ENCODE data around the gene FRMPD1. TPM values are rescaled to one million over a fixed set of nuclear protein-coding genes. Genes with fewer than 3 reads are reported as not detected.

The FRMPD1 gene
- total RNA-seq, 1 donor from 2014 or later = not detected

- intact Hi-C loops (cut with DNase I) = no loop called here
- ATAC-seq (no peak), DNase-seq (no peak)
- no peak for TF ChIP-seq CTCF (IDR thresholded peaks at IDR 0.05)
- no peaks in the 10 kb centered on the region for H3K4me1 ChIP-seq
- H3K27ac ChIP-seq = no peak overlapping the region
- H3K9me3 ChIP-seq = no peaks in the 10 kb centered on the region
- H3K27me3 ChIP-seq = no peaks in the 10 kb centered on the region
- no peak overlapping the region for H3K4me3 ChIP-seq
- H3K36me3 ChIP-seq = peaks cover 91% of the 10 kb centered on the region
Observed at GRCh38 chr9:37775216-37775919, 124.6 kb downstream of the FRMPD1 start.

GRCh38 chr9:37776328-37776727 is 125.6 kb downstream of the FRMPD1 start:
- TF ChIP-seq CTCF (IDR thresholded peaks at IDR 0.05) = no peak
- intact Hi-C loops (cut with DNase I) = no loop called here
- ATAC-seq = no peak

GRCh38 chr9:37778534-37778933 is 127.8 kb downstream of the FRMPD1 start:
- Histone ChIP-seq H3K4me3 (no peak overlapping the region), H3K27ac (no peak overlapping the region), H3K9me3 (no peaks in the 10 kb centered on the region), H3K4me1 (peaks cover 4% of the 10 kb centered on the region), H3K27me3 (no peaks in the 10 kb centered on the region), H3K36me3 (peaks cover 92% of the 10 kb centered on the region)
- DNase-seq (no peak), ATAC-seq (no peak)
- TF ChIP-seq CTCF (IDR thresholded peaks at IDR 0.05) = no peak
- intact Hi-C loops (cut with DNase I) = no loop called here

More at GRCh38 chr9:37776328-37776727, 125.6 kb downstream of the FRMPD1 start:
- Histone ChIP-seq H3K27me3 (no peaks in the 10 kb centered on the region), H3K4me1 (no peaks in the 10 kb centered on the region), H3K9me3 (no peaks in the 10 kb centered on the region), H3K4me3 (no peak overlapping the region), H3K36me3 (peaks cover 91% of the 10 kb centered on the region), H3K27ac (no peak overlapping the region)
- DNase-seq = no peak

- Histone ChIP-seq H3K36me3 (peaks cover 46% of the 10 kb centered on the region), H3K27ac (peak overlapping the region; percentile 88), H3K4me1 (peaks cover 16% of the 10 kb centered on the region), H3K4me3 (peak overlapping the region; percentile 99), H3K27me3 (no peaks in the 10 kb centered on the region), H3K9me3 (no peaks in the 10 kb centered on the region)
- DNase-seq (no peak), ATAC-seq (no peak)
- intact Hi-C loops (cut with DNase I) = no loop called here
- TF ChIP-seq CTCF (IDR thresholded peaks at IDR 0.05) = no peak
Observed at GRCh38 chr9:37784291-37784615, 133.5 kb downstream of the FRMPD1 start.

GRCh38 chr9:37784616-37785483 is 134.1 kb downstream of the FRMPD1 start, which contains the start of gene EXOSC3:
EXOSC3 (minus strand) TSS chr9:37785064; CDS start chr9:37785044, 20 bp downstream.
- no peak for TF ChIP-seq CTCF (IDR thresholded peaks at IDR 0.05)
- Histone ChIP-seq H3K4me3 (peak within 1 kb of the TSS; percentile 99), H3K27ac (peak within 1 kb of the TSS; percentile 88), H3K36me3 (peaks cover 40% of the 10 kb centered on the region), H3K27me3 (no peaks in the 10 kb centered on the region), H3K4me1 (peaks cover 16% of the 10 kb centered on the region), H3K9me3 (no peaks in the 10 kb centered on the region)
- intact Hi-C loops (cut with DNase I) = no loop called here
- DNase-seq = peak; percentile 95
- peak; percentile 98 for ATAC-seq

Data from upper lobe of right lung (tissue), 1 donor.